Astrocyte (in vitro differentiated cells and primary cell): ENCODE data around the gene ATP2A1.

Experiments used
- CTCF ChIP-seq: IDR thresholded peaks from 2 replicates; pipeline ENCODE4 v1.5.1; 2011; ENCODE audit warnings: low read depth, mild to moderate bottlenecking, inconsistent platforms, low read length, moderate library complexity; ENCODE audit not compliant: insufficient read depth
- EZH2 ChIP-seq: IDR thresholded peaks from 2 replicates; pipeline ENCODE4 v1.6.1; 2012; ENCODE audit warnings: mild to moderate bottlenecking, low read length, inconsistent platforms; ENCODE audit not compliant: insufficient read depth

GRCh38 chr16:28891964-28892890 is 13.9 kb downstream of the ATP2A1 start:
- TF ChIP-seq CTCF (no peak), EZH2 (no peak)
